Parathyroid adenoma (tissue), 2 donors: ENCODE data around the gene FOXL1.

Experiments used
- H2AFZ ChIP-seq: fragments of 300-600 bp; sonication (generic); one replicate; pipeline ENCODE4 v1.7.0; 2017; ENCODE audit warnings: antibody characterized with exemption, mild to moderate bottlenecking
- H3K27ac ChIP-seq: fragments of 300-600 bp; sonication (generic); one replicate; pipeline ENCODE4 v1.7.0; 2017
- H3K27me3 ChIP-seq: fragments of 300-600 bp; sonication (generic); one replicate; pipeline ENCODE4 v1.7.0; 2017; ENCODE audit warnings: low read length; ENCODE audit not compliant: control insufficient read depth, insufficient read depth
- H3K36me3 ChIP-seq: fragments of 300-600 bp; sonication (generic); one replicate; pipeline ENCODE4 v1.7.0; 2017; ENCODE audit warnings: low read length; ENCODE audit not compliant: control insufficient read depth, insufficient read depth
- H3K4me1 ChIP-seq: fragments of 300-600 bp; sonication (generic); one replicate; pipeline ENCODE4 v1.7.0; 2017; ENCODE audit warnings: control low read depth
- H3K4me2 ChIP-seq: fragments of 300-600 bp; sonication (generic); one replicate; pipeline ENCODE4 v1.7.0; 2017; ENCODE audit warnings: low read length
- H3K4me3 ChIP-seq: fragments of 300-600 bp; sonication (generic); one replicate; pipeline ENCODE4 v1.7.0; 2017; ENCODE audit warnings: low read depth, low read length
- H3K79me2 ChIP-seq: fragments of 300-600 bp; sonication (generic); one replicate; pipeline ENCODE4 v1.7.0; 2017; ENCODE audit warnings: control low read depth
- H3K9ac ChIP-seq: fragments of 300-600 bp; sonication (generic); one replicate; pipeline ENCODE4 v1.7.0; 2017; ENCODE audit warnings: mild to moderate bottlenecking
- H3K9me3 ChIP-seq: fragments of 300-600 bp; sonication (generic); one replicate; pipeline ENCODE4 v1.7.0; 2017; ENCODE audit warnings: low read length; ENCODE audit not compliant: control insufficient read depth
- TF ChIP-seq, protein P1 (sequence below): fragments of 300-600 bp; sonication (generic); IDR thresholded peaks from one replicate; pipeline ENCODE4 v1.7.0; 2017; ENCODE audit warnings: antibody characterized with exemption, mild to moderate bottlenecking
- donor health status: primary hyperparathyroidism.

The FOXL1 gene

DNA sequence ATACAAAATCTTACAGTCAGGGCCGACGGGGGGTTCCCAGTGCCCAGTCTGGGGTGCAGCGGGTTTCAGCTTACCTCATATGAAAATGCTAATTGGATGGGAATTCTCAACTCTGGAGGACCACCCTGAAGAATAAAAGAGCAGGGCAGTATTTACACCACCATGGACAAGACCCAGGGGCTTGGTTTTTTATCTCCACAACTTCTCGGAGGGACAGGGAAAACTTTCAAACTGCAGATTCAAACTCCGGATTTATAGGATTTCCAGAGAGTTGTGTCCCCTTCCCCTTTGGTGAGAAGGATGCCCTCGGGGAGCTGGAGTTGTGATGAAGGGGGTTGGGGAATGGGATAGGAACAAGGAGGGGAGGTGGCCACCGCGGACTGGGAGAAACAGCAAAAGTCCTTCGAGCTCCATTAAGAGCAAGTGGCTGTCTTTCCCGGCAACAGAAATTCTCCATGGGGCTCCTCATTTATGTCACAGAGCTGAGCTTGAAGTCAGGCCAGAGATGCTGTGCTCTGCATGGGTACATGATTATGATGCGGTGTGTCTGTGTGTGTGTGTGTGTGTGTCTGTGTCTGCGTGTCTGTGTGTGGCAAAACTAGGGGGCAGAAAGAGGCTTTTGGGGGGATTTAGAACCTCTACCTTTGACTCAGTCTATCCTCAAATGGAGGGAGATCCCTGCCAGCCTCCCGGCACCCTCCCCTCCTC is 15.7 kb downstream of the FOXL1 start:
- Histone ChIP-seq H3K9me3 (no peaks in the 10 kb centered on the region), H3K27ac (no peak overlapping the region), H2AFZ (no peak overlapping the region), H3K9ac (no peak overlapping the region), H3K27me3 (no peaks in the 10 kb centered on the region), H3K4me1 (no peaks in the 10 kb centered on the region), H3K36me3 (no peaks in the 10 kb centered on the region), H3K4me2 (no peak overlapping the region), H3K79me2 (no peaks in the 10 kb centered on the region), H3K4me3 (no peak overlapping the region)
- TF ChIP-seq, protein P1, sequence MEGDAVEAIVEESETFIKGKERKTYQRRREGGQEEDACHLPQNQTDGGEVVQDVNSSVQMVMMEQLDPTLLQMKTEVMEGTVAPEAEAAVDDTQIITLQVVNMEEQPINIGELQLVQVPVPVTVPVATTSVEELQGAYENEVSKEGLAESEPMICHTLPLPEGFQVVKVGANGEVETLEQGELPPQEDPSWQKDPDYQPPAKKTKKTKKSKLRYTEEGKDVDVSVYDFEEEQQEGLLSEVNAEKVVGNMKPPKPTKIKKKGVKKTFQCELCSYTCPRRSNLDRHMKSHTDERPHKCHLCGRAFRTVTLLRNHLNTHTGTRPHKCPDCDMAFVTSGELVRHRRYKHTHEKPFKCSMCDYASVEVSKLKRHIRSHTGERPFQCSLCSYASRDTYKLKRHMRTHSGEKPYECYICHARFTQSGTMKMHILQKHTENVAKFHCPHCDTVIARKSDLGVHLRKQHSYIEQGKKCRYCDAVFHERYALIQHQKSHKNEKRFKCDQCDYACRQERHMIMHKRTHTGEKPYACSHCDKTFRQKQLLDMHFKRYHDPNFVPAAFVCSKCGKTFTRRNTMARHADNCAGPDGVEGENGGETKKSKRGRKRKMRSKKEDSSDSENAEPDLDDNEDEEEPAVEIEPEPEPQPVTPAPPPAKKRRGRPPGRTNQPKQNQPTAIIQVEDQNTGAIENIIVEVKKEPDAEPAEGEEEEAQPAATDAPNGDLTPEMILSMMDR = no peak

DNA sequence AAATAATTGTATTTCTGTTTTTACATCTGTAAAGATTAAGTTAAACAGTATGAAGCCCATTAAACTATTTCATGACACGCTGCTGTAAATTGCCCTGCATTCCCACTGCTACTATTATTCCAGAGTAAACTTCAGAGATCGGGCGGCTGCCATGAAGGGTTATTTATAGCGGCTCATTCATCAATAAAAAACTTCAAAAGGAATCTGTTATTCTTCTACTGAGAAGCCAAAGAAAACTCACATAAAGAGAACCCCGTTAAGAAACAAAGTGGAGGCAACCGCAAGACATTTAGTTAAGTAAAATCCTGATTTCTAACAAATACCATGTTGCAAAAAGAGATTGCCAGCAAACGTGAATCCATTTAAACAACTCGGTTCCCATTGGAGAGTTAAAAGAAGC is 16.4 kb downstream of the FOXL1 start:
- Histone ChIP-seq H3K4me2 (no peak overlapping the region), H2AFZ (no peak overlapping the region), H3K27ac (no peak overlapping the region), H3K9me3 (no peaks in the 10 kb centered on the region), H3K36me3 (no peaks in the 10 kb centered on the region), H3K4me1 (no peaks in the 10 kb centered on the region), H3K4me3 (no peak overlapping the region), H3K79me2 (no peaks in the 10 kb centered on the region), H3K27me3 (no peaks in the 10 kb centered on the region), H3K9ac (no peak overlapping the region)
- TF ChIP-seq, protein P1 = no peak

DNA sequence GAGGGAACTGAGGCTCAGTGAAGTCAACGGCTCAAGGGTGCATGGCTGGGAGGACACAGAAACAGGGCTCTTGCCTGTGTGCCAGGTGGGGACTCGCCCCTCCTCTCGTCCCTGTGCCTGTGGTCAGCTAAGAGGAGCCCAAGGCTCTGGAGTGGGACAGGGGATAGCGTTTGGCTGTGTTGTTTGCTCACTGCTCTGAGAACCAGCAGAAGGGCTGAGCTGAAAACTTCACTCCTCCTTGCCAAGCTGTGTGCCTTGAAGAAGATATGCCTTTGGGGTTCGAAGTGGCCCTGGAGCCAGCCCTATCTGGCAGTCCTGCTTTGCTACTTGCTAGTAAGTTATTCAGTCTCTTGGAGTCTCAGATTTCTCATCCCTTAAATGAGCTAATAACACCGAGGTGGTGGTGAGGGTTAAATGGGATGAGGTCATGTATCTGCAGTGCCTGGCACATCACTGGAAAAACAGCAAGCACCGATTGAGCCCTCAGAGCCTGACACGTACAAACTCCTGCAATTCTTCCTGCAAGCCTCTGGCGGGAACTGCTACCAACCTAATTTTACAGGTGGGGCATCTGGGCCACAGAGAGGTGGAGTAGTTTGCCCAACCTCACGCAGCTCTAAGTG is 17.7 kb downstream of the FOXL1 start:
- Histone ChIP-seq H3K4me1 (no peaks in the 10 kb centered on the region), H3K9ac (no peak overlapping the region), H3K27ac (no peak overlapping the region), H3K79me2 (no peaks in the 10 kb centered on the region), H2AFZ (no peak overlapping the region), H3K27me3 (no peaks in the 10 kb centered on the region), H3K4me2 (no peak overlapping the region), H3K9me3 (no peaks in the 10 kb centered on the region), H3K36me3 (no peaks in the 10 kb centered on the region), H3K4me3 (no peak overlapping the region)
- TF ChIP-seq, protein P1 = no peak

DNA sequence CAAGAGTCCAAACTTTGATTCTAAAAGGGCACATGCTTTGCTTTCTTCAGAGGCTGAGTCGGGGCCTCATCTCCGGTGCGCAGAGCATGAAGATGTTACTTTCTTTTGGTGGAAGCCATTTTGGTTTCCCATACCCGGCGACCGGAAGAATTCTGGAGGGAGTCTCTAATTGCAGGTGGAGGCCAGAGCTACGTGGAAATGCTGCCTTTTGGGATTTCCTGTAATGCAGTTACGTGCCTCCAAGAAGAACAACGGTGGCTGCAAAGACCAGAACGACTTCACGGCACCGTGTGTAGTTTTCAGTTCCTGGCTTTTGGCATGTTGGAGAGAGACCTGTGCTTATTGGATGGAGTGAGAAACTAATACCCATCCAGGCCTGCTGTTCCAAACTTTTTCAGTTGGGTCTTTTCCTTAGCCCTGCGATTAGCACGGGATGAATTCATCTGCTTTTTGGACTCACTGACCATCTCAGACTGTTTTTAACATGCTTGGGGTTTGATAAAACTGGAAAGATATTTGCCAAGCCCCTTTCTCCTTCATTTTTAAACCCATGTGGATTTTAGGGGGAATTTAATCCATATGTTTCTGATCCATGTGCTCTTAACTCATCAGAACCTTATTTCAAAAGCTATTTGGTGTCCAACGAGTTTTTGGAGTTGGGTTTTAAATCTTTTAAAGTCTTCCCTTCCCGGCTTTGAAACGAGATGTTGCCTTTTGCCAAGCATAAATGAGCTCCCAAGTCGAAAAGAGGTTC is 19.0 kb downstream of the FOXL1 start:
- no peak overlapping the region for H3K4me2 ChIP-seq
- H3K4me1 ChIP-seq = no peaks in the 10 kb centered on the region
- TF ChIP-seq, protein P1 = no peak
- H3K9me3 ChIP-seq = no peaks in the 10 kb centered on the region
- no peaks in the 10 kb centered on the region for H3K36me3 ChIP-seq
- H3K9ac ChIP-seq = no peak overlapping the region
- H2AFZ ChIP-seq = no peak overlapping the region
- H3K79me2 ChIP-seq = no peaks in the 10 kb centered on the region
- H3K27me3 ChIP-seq = no peaks in the 10 kb centered on the region
- H3K27ac ChIP-seq = no peak overlapping the region
- H3K4me3 ChIP-seq = no peak overlapping the region
